HG03064 (cell line): ENCODE results near the gene ECD.
A peak's percentile ranks its signal among the peaks of the same experiment; 100 is the strongest.

ENCODE experiments used
- ATAC-seq: cut with Tn5 transposase; IDR thresholded peaks from one replicate; pipeline ENCODE4 v1.9.1; 2021; ENCODE audit warnings: low read depth; ENCODE audit not compliant: unreplicated experiment

ECD gene

GRCh38 chr10:73167783-73168464 lies at the start of gene ECD, which contains the start of gene FAM149B1:
TSS of gene ECD (minus strand) at chr10:73168008. CDS start at chr10:73163937, 4,071 bp downstream.
TSS of gene FAM149B1 (plus strand) at chr10:73168119. CDS start at chr10:73168340, 221 bp downstream.
- peak; percentile 86 for ATAC-seq

- no peak for ATAC-seq
Observed at GRCh38 chr10:73215749-73216148, 47.9 kb upstream of the ECD start.

- no peak for ATAC-seq
Observed at GRCh38 chr10:73211106-73211811, 43.5 kb upstream of the ECD start.

- no peak for ATAC-seq
Observed at GRCh38 chr10:73210395-73211105, 42.7 kb upstream of the ECD start.

- ATAC-seq = no peak
Observed at GRCh38 chr10:73209705-73210104, 41.9 kb upstream of the ECD start.

- ATAC-seq = no peak
Observed at GRCh38 chr10:73207883-73208282, 40.1 kb upstream of the ECD start.

GRCh38 chr10:73206385-73206784 lies 38.6 kb upstream of the ECD start:
- ATAC-seq = no peak

GRCh38 chr10:73205890-73206289 lies 38.1 kb upstream of the ECD start:
- no peak for ATAC-seq

- no peak for ATAC-seq
Observed at GRCh38 chr10:73205081-73205480, 37.3 kb upstream of the ECD start.

- ATAC-seq = no peak
Observed at GRCh38 chr10:73190188-73190587, 22.4 kb upstream of the ECD start.

GRCh38 chr10:73186266-73186665 lies 18.5 kb upstream of the ECD start:
- ATAC-seq = no peak

GRCh38 chr10:73183667-73184281 lies 16.0 kb upstream of the ECD start:
- no peak for ATAC-seq

GRCh38 chr10:73182568-73182967 lies 14.8 kb upstream of the ECD start:
- ATAC-seq = no peak

- ATAC-seq = no peak
Observed at GRCh38 chr10:73174148-73174925, 6.5 kb upstream of the ECD start.

- no peak for ATAC-seq
Observed at GRCh38 chr10:73172867-73173266, 5.1 kb upstream of the ECD start.

- ATAC-seq = no peak
Observed at GRCh38 chr10:73169320-73169719, 1.5 kb upstream of the ECD start.

GRCh38 chr10:73168465-73168803 lies 626 bp upstream of the ECD start:
- peak; percentile 18 for ATAC-seq

GRCh38 chr10:73167458-73167782 lies 388 bp downstream of the ECD start:
- ATAC-seq = no peak

GRCh38 chr10:73166972-73167371 lies 836 bp downstream of the ECD start:
- no peak for ATAC-seq

- ATAC-seq = no peak
Observed at GRCh38 chr10:73163096-73163495, 4.7 kb downstream of the ECD start.

- ATAC-seq = no peak
Observed at GRCh38 chr10:73161662-73162061, 6.1 kb downstream of the ECD start.
